ELR (cell line): ENCODE data around the gene ONECUT3.
A peak's percentile ranks its signal among the peaks of the same experiment; 100 is the strongest.
"Not testable (repeated sequence)": the region's sequence is repeated elsewhere in the genome, so short reads cannot be mapped to it uniquely, and the experiment has no call there.

ENCODE experiments used
- DNase-seq: peaks from one replicate; pipeline ENCODE4 v3.0.0-alpha.2; 2015; ENCODE audit warnings: low read depth

Gene ONECUT3

GRCh38 chr19:1752757-1753728 lies at the start of gene ONECUT3:
ONECUT3 (plus strand) TSS chr19:1753506; CDS start chr19:1753663, 157 bp downstream.
- DNase-seq, result peak; percentile 43

- no peak for DNase-seq
Measured at GRCh38 chr19:1704339-1704738, 49.0 kb upstream of the ONECUT3 start.

- DNase-seq, result no peak
Measured at GRCh38 chr19:1705367-1705766, 47.9 kb upstream of the ONECUT3 start.

- not testable (repeated sequence) for DNase-seq
Measured at GRCh38 chr19:1706646-1707045, 46.7 kb upstream of the ONECUT3 start.

- DNase-seq, result no peak
Measured at GRCh38 chr19:1707240-1707639, 46.1 kb upstream of the ONECUT3 start.

GRCh38 chr19:1713170-1713569 lies 40.1 kb upstream of the ONECUT3 start:
- DNase-seq, result no peak

GRCh38 chr19:1715540-1715939 lies 37.8 kb upstream of the ONECUT3 start:
- no peak for DNase-seq

- no peak for DNase-seq
Measured at GRCh38 chr19:1717200-1717969, 35.9 kb upstream of the ONECUT3 start.

GRCh38 chr19:1717970-1718264 lies 35.4 kb upstream of the ONECUT3 start:
- DNase-seq, result no peak

- DNase-seq, result no peak
Measured at GRCh38 chr19:1718420-1719291, 34.6 kb upstream of the ONECUT3 start.

GRCh38 chr19:1719519-1719918 lies 33.8 kb upstream of the ONECUT3 start:
- no peak for DNase-seq

GRCh38 chr19:1720237-1720636 lies 33.1 kb upstream of the ONECUT3 start:
- DNase-seq, result no peak

GRCh38 chr19:1725100-1726064 lies 27.9 kb upstream of the ONECUT3 start:
- peak; percentile 64 for DNase-seq

GRCh38 chr19:1728816-1729567 lies 24.3 kb upstream of the ONECUT3 start:
- DNase-seq, result no peak

GRCh38 chr19:1729568-1729925 lies 23.8 kb upstream of the ONECUT3 start:
- DNase-seq, result no peak

- no peak for DNase-seq
Measured at GRCh38 chr19:1730157-1730556, 23.1 kb upstream of the ONECUT3 start.

GRCh38 chr19:1734321-1734966 lies 18.9 kb upstream of the ONECUT3 start:
- DNase-seq, result no peak

GRCh38 chr19:1736280-1736679 lies 17.0 kb upstream of the ONECUT3 start:
- no peak for DNase-seq

GRCh38 chr19:1736927-1737326 lies 16.4 kb upstream of the ONECUT3 start:
- no peak for DNase-seq
